ENCODE results near the gene DBF4B. TPM values are rescaled to one million over a fixed set of nuclear protein-coding genes. Genes with fewer than 3 reads are reported as not detected.
A peak's percentile ranks its signal among the peaks of the same experiment; 100 is the strongest.
"Not testable (repeated sequence)": the region's sequence is repeated elsewhere in the genome, so short reads cannot be mapped to it uniquely, and the experiment has no call there.

Gene DBF4B
- 10 to 100 TPM; 24.7 to 34.4 TPM for total RNA-seq

- peak; percentile 86 to 90 for DNase-seq
- Mint-ChIP-seq H3K27ac (no peak within 1 kb of the TSS), H3K27me3 (ENCODE audit: low read depth) (peaks cover 10% of the 10 kb centered on the region), H3K4me3 (no peak within 1 kb of the TSS), H3K4me1 (ENCODE audit: low read depth) (peaks cover 7% of the 10 kb centered on the region), H3K36me3 (ENCODE audit: insufficient read depth in 2 of 2) (no peaks in the 10 kb centered on the region), H3K9me3 (no peaks in the 10 kb centered on the region)
- ATAC-seq (replicated peaks in 1 of 2), result peak; percentile 88 to 92
These were observed at the start of gene DBF4B for GRCh38 chr17:44708401-44709263. Gene DBF4B (plus strand): TSS chr17:44708665. CDS start chr17:44708821, 156 bp downstream.

- H3K36me3 Mint-ChIP-seq (ENCODE audit: insufficient read depth in 2 of 2), result no peaks in the 10 kb centered on the region
- no peak for ATAC-seq (replicated peaks in 1 of 2)
- no peaks in the 10 kb centered on the region for H3K4me1 Mint-ChIP-seq (ENCODE audit: low read depth)
- no peak for DNase-seq
- H3K4me3 Mint-ChIP-seq, result no peak overlapping the region
- no peaks in the 10 kb centered on the region for H3K9me3 Mint-ChIP-seq
- H3K27ac Mint-ChIP-seq, result no peak overlapping the region
- peaks cover 11% of the 10 kb centered on the region for H3K27me3 Mint-ChIP-seq (ENCODE audit: low read depth)
These were observed 46.6 kb upstream of the DBF4B start for GRCh38 chr17:44661835-44662234.

GRCh38 chr17:44663095-44663494, 45.4 kb upstream of the DBF4B start:
- H3K4me3 Mint-ChIP-seq, result no peak overlapping the region
- no peaks in the 10 kb centered on the region for H3K9me3 Mint-ChIP-seq
- no peak for DNase-seq
- ATAC-seq (replicated peaks in 1 of 2), result no peak
- no peaks in the 10 kb centered on the region for H3K36me3 Mint-ChIP-seq (ENCODE audit: insufficient read depth in 2 of 2)
- H3K4me1 Mint-ChIP-seq (ENCODE audit: low read depth), result no peaks in the 10 kb centered on the region
- no peaks in the 10 kb centered on the region for H3K27me3 Mint-ChIP-seq (ENCODE audit: low read depth)
- no peak overlapping the region for H3K27ac Mint-ChIP-seq

- Mint-ChIP-seq H3K9me3 (no peaks in the 10 kb centered on the region), H3K4me3 (no peak overlapping the region), H3K36me3 (ENCODE audit: insufficient read depth in 2 of 2) (no peaks in the 10 kb centered on the region), H3K27ac (no peak overlapping the region), H3K4me1 (ENCODE audit: low read depth) (no peaks in the 10 kb centered on the region), H3K27me3 (ENCODE audit: low read depth) (no peaks in the 10 kb centered on the region)
- ATAC-seq (replicated peaks in 1 of 2) (no peak), DNase-seq (no peak)
These were observed 43.6 kb upstream of the DBF4B start for GRCh38 chr17:44664867-44665266.

GRCh38 chr17:44666006-44666405, 42.5 kb upstream of the DBF4B start:
- Mint-ChIP-seq H3K4me3 (no peak overlapping the region), H3K4me1 (ENCODE audit: low read depth) (no peaks in the 10 kb centered on the region), H3K36me3 (ENCODE audit: insufficient read depth in 2 of 2) (no peaks in the 10 kb centered on the region), H3K9me3 (no peaks in the 10 kb centered on the region), H3K27ac (no peak overlapping the region), H3K27me3 (ENCODE audit: low read depth) (no peaks in the 10 kb centered on the region)
- no peak for DNase-seq
- no peak for ATAC-seq (replicated peaks in 1 of 2)

GRCh38 chr17:44672479-44673093, 35.9 kb upstream of the DBF4B start:
- H3K4me1 Mint-ChIP-seq (ENCODE audit: low read depth), result no peaks in the 10 kb centered on the region
- ATAC-seq (replicated peaks in 1 of 2) (no peak), DNase-seq (no peak)
- H3K36me3 Mint-ChIP-seq (ENCODE audit: insufficient read depth in 2 of 2), result no peaks in the 10 kb centered on the region
- H3K9me3 Mint-ChIP-seq, result no peaks in the 10 kb centered on the region
- H3K27ac Mint-ChIP-seq, result peak overlapping the region; percentile 65
- no peaks in the 10 kb centered on the region for H3K27me3 Mint-ChIP-seq (ENCODE audit: low read depth)
- H3K4me3 Mint-ChIP-seq, result no peak overlapping the region

- DNase-seq (no peak), ATAC-seq (replicated peaks in 1 of 2) (no peak)
- no peaks in the 10 kb centered on the region for H3K27me3 Mint-ChIP-seq (ENCODE audit: low read depth)
- no peaks in the 10 kb centered on the region for H3K4me1 Mint-ChIP-seq (ENCODE audit: low read depth)
- H3K27ac Mint-ChIP-seq, result no peak overlapping the region
- no peak overlapping the region for H3K4me3 Mint-ChIP-seq
- H3K36me3 Mint-ChIP-seq (ENCODE audit: insufficient read depth in 2 of 2), result peaks cover 2 to 5% of the 10 kb centered on the region in 2 donors
- no peaks in the 10 kb centered on the region for H3K9me3 Mint-ChIP-seq
These were observed 34.6 kb upstream of the DBF4B start for GRCh38 chr17:44673893-44674292.

- H3K9me3 Mint-ChIP-seq, result no peaks in the 10 kb centered on the region
- DNase-seq (no peak), ATAC-seq (replicated peaks in 1 of 2) (no peak)
- no peaks in the 10 kb centered on the region for H3K4me1 Mint-ChIP-seq (ENCODE audit: low read depth)
- peaks cover 2 to 13% of the 10 kb centered on the region in 2 donors for H3K36me3 Mint-ChIP-seq (ENCODE audit: insufficient read depth in 2 of 2)
- no peak overlapping the region for H3K4me3 Mint-ChIP-seq
- no peaks in the 10 kb centered on the region for H3K27me3 Mint-ChIP-seq (ENCODE audit: low read depth)
- no peak overlapping the region for H3K27ac Mint-ChIP-seq
These were observed 31.3 kb upstream of the DBF4B start for GRCh38 chr17:44677136-44677535.

GRCh38 chr17:44683303-44683702, 25.2 kb upstream of the DBF4B start:
- H3K36me3 Mint-ChIP-seq (ENCODE audit: insufficient read depth in 2 of 2), result peaks cover 5 to 11% of the 10 kb centered on the region in 2 donors
- not testable (repeated sequence) for H3K27me3 Mint-ChIP-seq (ENCODE audit: low read depth); H3K9me3 Mint-ChIP-seq; ATAC-seq (replicated peaks in 1 of 2); DNase-seq
- peak overlapping the region; percentile 81 for H3K27ac Mint-ChIP-seq
- H3K4me3 Mint-ChIP-seq, result peak overlapping the region in 1 of 2 donors; percentile 23
- peaks cover 33% of the 10 kb centered on the region for H3K4me1 Mint-ChIP-seq (ENCODE audit: low read depth)

- H3K27ac Mint-ChIP-seq, result no peak overlapping the region
- no peak overlapping the region for H3K4me3 Mint-ChIP-seq
- DNase-seq (no peak), ATAC-seq (replicated peaks in 1 of 2) (no peak)
- peaks cover 5% of the 10 kb centered on the region in 2 donors for H3K36me3 Mint-ChIP-seq (ENCODE audit: insufficient read depth in 2 of 2)
- H3K4me1 Mint-ChIP-seq (ENCODE audit: low read depth), result peaks cover 59% of the 10 kb centered on the region
- no peaks in the 10 kb centered on the region for H3K27me3 Mint-ChIP-seq (ENCODE audit: low read depth)
- H3K9me3 Mint-ChIP-seq, result no peaks in the 10 kb centered on the region
These were observed 20.7 kb upstream of the DBF4B start for GRCh38 chr17:44687756-44688155.

- DNase-seq (no peak), ATAC-seq (replicated peaks in 1 of 2) (no peak)
- Mint-ChIP-seq H3K27ac (peak overlapping the region; percentile 97), H3K36me3 (ENCODE audit: insufficient read depth in 2 of 2) (peaks cover 5% of the 10 kb centered on the region in 2 donors), H3K27me3 (ENCODE audit: low read depth) (no peaks in the 10 kb centered on the region), H3K4me3 (peak overlapping the region; percentile 95 to 99), H3K9me3 (no peaks in the 10 kb centered on the region), H3K4me1 (ENCODE audit: low read depth) (peaks cover 57% of the 10 kb centered on the region)
These were observed 20.3 kb upstream of the DBF4B start for GRCh38 chr17:44688200-44688599.

GRCh38 chr17:44688675-44689476, 19.6 kb upstream of the DBF4B start:
- H3K4me1 Mint-ChIP-seq (ENCODE audit: low read depth), result peaks cover 50% of the 10 kb centered on the region
- ATAC-seq (replicated peaks in 1 of 2), result peak in 1 of 2 donors; percentile 6
- H3K4me3 Mint-ChIP-seq, result peak overlapping the region; percentile 95 to 99
- no peaks in the 10 kb centered on the region for H3K27me3 Mint-ChIP-seq (ENCODE audit: low read depth)
- DNase-seq, result no peak
- peak overlapping the region; percentile 97 for H3K27ac Mint-ChIP-seq
- H3K36me3 Mint-ChIP-seq (ENCODE audit: insufficient read depth in 2 of 2), result peaks cover 2 to 3% of the 10 kb centered on the region in 2 donors
- H3K9me3 Mint-ChIP-seq, result no peaks in the 10 kb centered on the region

Measured in activated T-cell treated with anti-CD3 and anti-CD28 coated beads, Interleukin-2, amount 50 U/mL, for 72 hours (primary cell).